Measurements from ENCODE around the gene PEX11A.

- TF ChIP-seq YY1 (IDR thresholded peaks at IDR 0.05; ENCODE audit: low read depth) (no peak), TCF12 (IDR thresholded peaks at IDR 0.05; ENCODE audit: low read depth) (no peak), EP300 (IDR thresholded peaks at IDR 0.05; ENCODE audit: borderline replicate concordance) (no peak), EGR1 (IDR thresholded peaks at IDR 0.05) (no peak), TAF1 (IDR thresholded peaks at IDR 0.05; ENCODE audit: low read depth) (no peak), CEBPB (IDR thresholded peaks at IDR 0.05) (no peak), ZBTB7A (IDR thresholded peaks at IDR 0.05; ENCODE audit: low read depth) (no peak), FOXM1 (IDR thresholded peaks at IDR 0.05; ENCODE audit: borderline replicate concordance, low read depth) (no peak), TEAD4 (IDR thresholded peaks at IDR 0.05) (no peak), RAD21 (IDR thresholded peaks at IDR 0.05; ENCODE audit: low read depth) (no peak), NFIC (IDR thresholded peaks at IDR 0.05) (no peak), MAX (IDR thresholded peaks at IDR 0.05) (no peak)
- TF ChIP-seq, protein P1, sequence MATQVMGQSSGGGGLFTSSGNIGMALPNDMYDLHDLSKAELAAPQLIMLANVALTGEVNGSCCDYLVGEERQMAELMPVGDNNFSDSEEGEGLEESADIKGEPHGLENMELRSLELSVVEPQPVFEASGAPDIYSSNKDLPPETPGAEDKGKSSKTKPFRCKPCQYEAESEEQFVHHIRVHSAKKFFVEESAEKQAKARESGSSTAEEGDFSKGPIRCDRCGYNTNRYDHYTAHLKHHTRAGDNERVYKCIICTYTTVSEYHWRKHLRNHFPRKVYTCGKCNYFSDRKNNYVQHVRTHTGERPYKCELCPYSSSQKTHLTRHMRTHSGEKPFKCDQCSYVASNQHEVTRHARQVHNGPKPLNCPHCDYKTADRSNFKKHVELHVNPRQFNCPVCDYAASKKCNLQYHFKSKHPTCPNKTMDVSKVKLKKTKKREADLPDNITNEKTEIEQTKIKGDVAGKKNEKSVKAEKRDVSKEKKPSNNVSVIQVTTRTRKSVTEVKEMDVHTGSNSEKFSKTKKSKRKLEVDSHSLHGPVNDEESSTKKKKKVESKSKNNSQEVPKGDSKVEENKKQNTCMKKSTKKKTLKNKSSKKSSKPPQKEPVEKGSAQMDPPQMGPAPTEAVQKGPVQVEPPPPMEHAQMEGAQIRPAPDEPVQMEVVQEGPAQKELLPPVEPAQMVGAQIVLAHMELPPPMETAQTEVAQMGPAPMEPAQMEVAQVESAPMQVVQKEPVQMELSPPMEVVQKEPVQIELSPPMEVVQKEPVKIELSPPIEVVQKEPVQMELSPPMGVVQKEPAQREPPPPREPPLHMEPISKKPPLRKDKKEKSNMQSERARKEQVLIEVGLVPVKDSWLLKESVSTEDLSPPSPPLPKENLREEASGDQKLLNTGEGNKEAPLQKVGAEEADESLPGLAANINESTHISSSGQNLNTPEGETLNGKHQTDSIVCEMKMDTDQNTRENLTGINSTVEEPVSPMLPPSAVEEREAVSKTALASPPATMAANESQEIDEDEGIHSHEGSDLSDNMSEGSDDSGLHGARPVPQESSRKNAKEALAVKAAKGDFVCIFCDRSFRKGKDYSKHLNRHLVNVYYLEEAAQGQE (IDR thresholded peaks at IDR 0.05; ENCODE audit: low read depth), result no peak
Measured at GRCh38 chr15:89723031-89723430, 32.5 kb upstream of the PEX11A start.
